ENCODE measurements around the gene KIF11.

GRCh38 chr10:92688573-92688926, 95.6 kb downstream of the KIF11 start:
- TF ChIP-seq SRF (IDR thresholded peaks at IDR 0.05; ENCODE audit: low read depth, low read length) (no peak), CTCF (CRISPR knock-in tag; IDR thresholded peaks at IDR 0.05) (no peak), TRIM24 (CRISPR knock-in tag; IDR thresholded peaks at IDR 0.05) (no peak), TCF7L2 (IDR thresholded peaks at IDR 0.05; ENCODE audit: low read depth, low read length) (no peak), DBP (CRISPR knock-in tag; IDR thresholded peaks at IDR 0.05; ENCODE audit: not compliant biosample characterization) (no peak), SMYD3 (CRISPR knock-in tag; IDR thresholded peaks at IDR 0.05) (no peak), ZZZ3 (CRISPR knock-in tag; IDR thresholded peaks at IDR 0.05; ENCODE audit: borderline replicate concordance) (no peak), POLR2AphosphoS5 (IDR thresholded peaks at IDR 0.05; ENCODE audit: low read depth, low read length) (no peak), HCFC1 (IDR thresholded peaks at IDR 0.05; ENCODE audit: low read depth, low read length) (no peak), POLR2A (IDR thresholded peaks at IDR 0.05; ENCODE audit: insufficient read depth in 1 of 2, low read depth in 2 of 2, low read length in 2 of 2) (no peak), ZBTB1 (CRISPR knock-in tag; IDR thresholded peaks at IDR 0.05; ENCODE audit: borderline replicate concordance) (no peak)

Measured in HepG2 (cell line).